Neural crest cell (in vitro differentiated cells): ENCODE measurements around the gene PRR29. TPM values are rescaled to one million over a fixed set of nuclear protein-coding genes. Genes with fewer than 3 reads are reported as not detected.

Experiments
- DNase-seq: peaks from one replicate; pipeline ENCODE4 v3.0.0; 2021; ENCODE audit warnings: low read depth, mixed read lengths, low spot score
- H3K27ac Mint-ChIP-seq: one replicate; pipeline ENCODE4 v1.8.0; 2021; ENCODE audit warnings: mild to moderate bottlenecking, mixed read lengths; ENCODE audit not compliant: unreplicated experiment
- H3K27me3 Mint-ChIP-seq: 2 replicates; pipeline ENCODE4 v1.8.0; 2021; ENCODE audit warnings: low read depth, mild to moderate bottlenecking, mixed read lengths
- H3K36me3 Mint-ChIP-seq: 2 replicates; pipeline ENCODE4 v1.8.0; 2021; ENCODE audit warnings: low read depth, mild to moderate bottlenecking, mixed read lengths
- H3K4me1 Mint-ChIP-seq: 2 replicates; pipeline ENCODE4 v1.8.0; 2021; ENCODE audit warnings: mixed read lengths
- H3K4me3 Mint-ChIP-seq: one replicate; pipeline ENCODE4 v1.8.0; 2021; ENCODE audit warnings: mild to moderate bottlenecking, mixed read lengths
- H3K9me3 Mint-ChIP-seq: 2 replicates; pipeline ENCODE4 v1.8.0; 2021; ENCODE audit warnings: mixed read lengths
- long read RNA-seq: library from polyadenylated mRNA; unstranded; transcript quantifications from one replicate; pipeline ENCODE4 v2.0.0, GENCODE V29; 2020
- total RNA-seq: library from RNA; stranded (reverse); gene quantifications from 2 replicates; pipeline ENCODE4 v1.2.1, GENCODE V29; 2021
- TF ChIP-seq, protein P1 (sequence below): fragments of 200-600 bp; sonication (generic); conservative IDR thresholded peaks from 2 replicates; pipeline ENCODE4 v1.5.0; 2021; ENCODE audit warnings: antibody characterized with exemption, mild to moderate bottlenecking

PRR29 gene
- total RNA-seq, result 0.82 and 1.4 TPM in 2 replicates
- long read RNA-seq, result 0 reads

DNA sequence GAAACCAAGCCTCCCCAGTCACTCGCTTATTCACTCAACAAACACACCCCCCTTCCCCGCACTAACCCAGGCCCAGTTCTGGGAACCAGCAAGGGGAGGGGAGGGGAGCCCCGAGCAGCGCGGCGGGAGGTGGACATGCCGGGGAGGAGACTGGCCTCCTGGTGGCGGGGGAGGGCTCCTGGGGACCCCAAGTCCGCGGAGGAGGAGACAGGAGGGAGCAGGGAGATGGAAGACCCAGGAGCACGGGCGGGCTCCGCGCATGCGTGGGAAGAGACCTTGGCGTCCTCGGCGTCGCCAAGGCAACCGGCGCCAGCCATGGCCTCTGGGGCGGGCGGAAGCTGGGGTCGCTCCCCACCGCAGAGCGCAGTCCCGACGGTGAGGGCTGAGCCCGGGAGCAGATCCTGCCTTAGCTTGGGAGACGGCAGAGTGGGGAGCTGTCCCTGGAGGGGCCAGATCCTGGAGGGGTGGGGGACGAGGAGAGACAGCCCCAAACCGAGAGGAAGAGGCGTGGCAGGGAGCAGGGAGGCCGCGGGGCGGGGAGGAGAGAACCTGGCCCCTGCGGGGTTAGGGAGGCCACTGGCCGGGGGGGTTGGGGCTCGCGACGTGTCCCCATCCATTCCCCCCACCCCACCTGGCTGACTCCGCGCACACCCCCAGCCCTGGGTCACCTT lies at the start of gene PRR29:
PRR29 (plus strand) TSS at position 302 of the 671 bp plus-strand sequence; CDS start at position 316, 14 bp downstream.
- TF ChIP-seq, protein P1, sequence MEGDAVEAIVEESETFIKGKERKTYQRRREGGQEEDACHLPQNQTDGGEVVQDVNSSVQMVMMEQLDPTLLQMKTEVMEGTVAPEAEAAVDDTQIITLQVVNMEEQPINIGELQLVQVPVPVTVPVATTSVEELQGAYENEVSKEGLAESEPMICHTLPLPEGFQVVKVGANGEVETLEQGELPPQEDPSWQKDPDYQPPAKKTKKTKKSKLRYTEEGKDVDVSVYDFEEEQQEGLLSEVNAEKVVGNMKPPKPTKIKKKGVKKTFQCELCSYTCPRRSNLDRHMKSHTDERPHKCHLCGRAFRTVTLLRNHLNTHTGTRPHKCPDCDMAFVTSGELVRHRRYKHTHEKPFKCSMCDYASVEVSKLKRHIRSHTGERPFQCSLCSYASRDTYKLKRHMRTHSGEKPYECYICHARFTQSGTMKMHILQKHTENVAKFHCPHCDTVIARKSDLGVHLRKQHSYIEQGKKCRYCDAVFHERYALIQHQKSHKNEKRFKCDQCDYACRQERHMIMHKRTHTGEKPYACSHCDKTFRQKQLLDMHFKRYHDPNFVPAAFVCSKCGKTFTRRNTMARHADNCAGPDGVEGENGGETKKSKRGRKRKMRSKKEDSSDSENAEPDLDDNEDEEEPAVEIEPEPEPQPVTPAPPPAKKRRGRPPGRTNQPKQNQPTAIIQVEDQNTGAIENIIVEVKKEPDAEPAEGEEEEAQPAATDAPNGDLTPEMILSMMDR, result no peak
- Mint-ChIP-seq H3K4me3 (peak within 1 kb of the TSS; percentile 85), H3K36me3 (no peaks in the 10 kb centered on the region), H3K4me1 (peaks cover 11% of the 10 kb centered on the region), H3K9me3 (no peaks in the 10 kb centered on the region), H3K27ac (no peak within 1 kb of the TSS), H3K27me3 (peaks cover 37% of the 10 kb centered on the region)
- DNase-seq, result peak; percentile 79

DNA sequence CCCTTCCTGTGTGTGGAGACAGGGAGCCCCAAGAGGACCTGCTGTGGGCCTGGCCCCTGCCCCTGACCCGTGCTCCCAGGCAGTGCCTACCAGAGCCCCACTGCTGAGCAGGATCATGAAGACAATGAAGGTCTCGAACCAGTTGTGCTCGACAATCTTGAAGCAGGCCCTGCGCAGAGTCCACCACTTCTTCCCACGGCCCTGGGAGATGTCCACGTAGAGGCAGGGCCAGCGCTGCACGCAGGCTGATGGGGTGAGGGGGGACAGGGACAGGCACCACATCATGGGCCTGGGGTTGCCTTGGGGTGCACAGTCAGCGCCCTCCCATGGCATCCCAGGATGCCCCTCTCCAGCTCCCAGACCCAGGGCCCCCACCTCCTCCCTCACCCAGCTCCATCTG lies 49.6 kb upstream of the PRR29 start:
- Mint-ChIP-seq H3K4me1 (no peaks in the 10 kb centered on the region), H3K27me3 (no peaks in the 10 kb centered on the region), H3K9me3 (no peaks in the 10 kb centered on the region), H3K36me3 (no peaks in the 10 kb centered on the region), H3K4me3 (no peak overlapping the region), H3K27ac (no peak overlapping the region)
- no peak for DNase-seq
- TF ChIP-seq, protein P1, result no peak

DNA sequence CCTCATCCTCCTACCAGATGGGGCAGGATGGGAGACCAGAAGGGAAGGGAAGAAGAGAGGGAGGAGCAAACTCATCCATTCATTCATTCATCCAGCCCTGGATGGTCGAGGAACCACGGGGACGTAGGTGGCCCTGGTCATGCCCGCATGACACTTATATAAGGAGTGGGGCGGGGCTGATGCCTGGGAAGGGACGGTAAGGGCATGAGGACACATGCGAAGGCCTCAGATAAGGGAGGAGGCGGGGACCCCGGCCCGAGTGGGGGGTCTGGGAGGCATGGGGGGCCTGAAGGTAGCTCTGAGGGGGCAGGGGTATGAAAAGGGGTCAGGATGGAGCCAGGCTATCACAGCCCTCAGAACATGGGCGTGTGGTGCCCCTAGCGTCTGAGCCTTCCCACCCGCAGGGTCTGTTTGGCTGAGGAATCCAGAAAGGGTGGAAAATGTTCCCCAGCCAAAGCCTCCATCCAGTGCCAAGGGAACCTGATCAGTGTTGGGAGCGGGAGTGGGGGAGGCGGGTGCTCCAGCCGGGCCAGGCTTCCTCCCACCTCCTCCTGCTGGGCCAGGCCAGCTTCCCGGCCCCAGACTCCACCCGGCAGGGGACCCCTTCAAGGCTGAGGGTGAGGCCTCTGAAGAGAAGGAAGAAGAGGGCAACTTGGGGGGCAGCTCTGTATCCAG lies 48.4 kb upstream of the PRR29 start:
- Mint-ChIP-seq H3K4me1 (peaks cover 4% of the 10 kb centered on the region), H3K9me3 (no peaks in the 10 kb centered on the region), H3K27ac (no peak overlapping the region), H3K27me3 (no peaks in the 10 kb centered on the region), H3K36me3 (no peaks in the 10 kb centered on the region), H3K4me3 (no peak overlapping the region)
- TF ChIP-seq, protein P1, result no peak
- no peak for DNase-seq

DNA sequence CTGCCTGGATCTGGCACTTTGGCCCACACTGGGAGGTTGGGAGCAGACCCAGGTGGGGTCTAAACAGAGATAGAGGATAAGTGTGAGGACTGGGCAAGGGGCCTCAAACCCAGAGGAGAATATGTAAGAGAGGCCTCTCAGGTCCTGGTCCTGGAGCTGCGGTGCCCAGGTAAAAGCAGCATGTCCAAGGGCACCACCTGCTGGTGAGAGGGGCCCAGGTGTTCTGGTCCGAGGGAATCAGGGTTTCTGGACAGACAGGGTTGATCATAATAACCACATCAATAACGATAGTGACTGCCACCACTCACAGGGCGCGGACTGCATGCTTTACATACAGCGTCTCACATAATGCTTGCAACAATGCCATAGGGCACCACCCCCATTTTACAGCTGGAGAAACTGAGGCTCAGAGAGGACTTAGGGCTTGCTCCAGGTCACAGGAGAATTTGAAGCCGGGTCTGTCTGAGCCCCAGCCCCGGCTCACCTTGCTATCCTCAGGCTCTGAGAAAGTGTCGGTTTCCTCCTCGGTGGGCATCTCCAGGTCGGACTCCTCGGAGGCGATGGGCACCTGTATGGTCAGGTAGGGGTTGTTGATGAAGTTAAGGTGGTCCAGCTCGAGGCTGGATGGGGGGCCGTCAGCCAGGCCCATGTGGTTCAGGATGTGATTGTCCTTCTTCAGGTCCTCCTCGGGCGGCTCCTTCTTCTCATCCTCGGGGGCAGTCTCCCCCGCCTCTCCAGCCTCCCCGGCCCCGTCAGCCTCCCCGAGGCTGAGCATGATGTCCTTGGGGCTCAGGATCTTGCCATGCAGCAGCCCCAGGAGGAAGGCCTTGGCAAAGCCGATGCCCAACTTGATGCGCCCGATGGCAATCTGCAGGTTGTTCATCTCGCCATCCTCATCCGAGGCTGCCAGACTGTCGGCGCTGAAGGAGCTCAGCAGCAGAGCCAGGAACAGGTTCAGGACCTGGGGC lies 46.9 kb upstream of the PRR29 start:
- H3K9me3 Mint-ChIP-seq, result no peaks in the 10 kb centered on the region
- no peak overlapping the region for H3K4me3 Mint-ChIP-seq
- peaks cover 4% of the 10 kb centered on the region for H3K4me1 Mint-ChIP-seq
- H3K27me3 Mint-ChIP-seq, result no peaks in the 10 kb centered on the region
- TF ChIP-seq, protein P1, result peak; percentile 56
- no peaks in the 10 kb centered on the region for H3K36me3 Mint-ChIP-seq
- no peak overlapping the region for H3K27ac Mint-ChIP-seq
- no peak for DNase-seq

DNA sequence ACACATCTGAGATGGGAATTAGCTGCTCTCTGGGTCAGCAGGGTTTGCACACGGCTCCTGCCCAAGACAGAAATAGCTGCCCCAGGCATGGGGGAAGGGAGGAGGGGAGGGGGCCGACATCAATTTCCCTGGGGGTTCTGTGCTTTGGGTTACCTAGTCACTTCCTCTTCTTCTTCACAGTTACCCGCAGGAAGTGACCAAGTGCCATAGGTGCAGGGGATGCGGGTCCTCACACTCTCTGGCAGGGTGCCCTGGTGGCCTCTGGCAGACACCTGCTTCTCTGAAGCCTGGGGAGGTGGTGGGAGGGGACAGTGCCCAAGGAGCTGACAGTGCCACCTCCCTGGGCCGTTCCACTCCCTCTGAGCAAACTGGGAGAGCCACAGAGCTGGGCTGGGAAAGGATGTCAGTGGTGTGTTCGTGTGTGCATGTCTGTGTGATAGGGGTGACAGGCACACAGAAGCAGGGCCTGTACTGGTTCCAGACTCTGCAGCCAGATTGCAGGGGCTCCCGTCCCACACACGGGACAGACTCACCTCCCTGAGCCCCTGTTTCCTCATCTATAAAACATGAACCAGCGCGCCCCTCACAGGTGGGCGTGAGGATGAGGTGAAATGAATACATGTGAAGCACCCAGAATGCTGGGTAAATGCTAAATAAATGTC lies 43.6 kb upstream of the PRR29 start:
- TF ChIP-seq, protein P1, result no peak
- H3K4me3 Mint-ChIP-seq, result no peak overlapping the region

More for the DNA sequence above, 43.6 kb upstream of the PRR29 start:
- Mint-ChIP-seq H3K27ac (no peak overlapping the region), H3K4me1 (peaks cover 4% of the 10 kb centered on the region), H3K9me3 (no peaks in the 10 kb centered on the region), H3K36me3 (no peaks in the 10 kb centered on the region), H3K27me3 (no peaks in the 10 kb centered on the region)
- no peak for DNase-seq
